CD4-positive, alpha-beta T cell treated with Interleukin-4 for 4 hours (primary cell): ENCODE results near the gene TOB1.

Experiments
- DNase-seq: peaks from one replicate; pipeline ENCODE4 v3.0.0-alpha.2; 2020

The TOB1 gene, protein sequence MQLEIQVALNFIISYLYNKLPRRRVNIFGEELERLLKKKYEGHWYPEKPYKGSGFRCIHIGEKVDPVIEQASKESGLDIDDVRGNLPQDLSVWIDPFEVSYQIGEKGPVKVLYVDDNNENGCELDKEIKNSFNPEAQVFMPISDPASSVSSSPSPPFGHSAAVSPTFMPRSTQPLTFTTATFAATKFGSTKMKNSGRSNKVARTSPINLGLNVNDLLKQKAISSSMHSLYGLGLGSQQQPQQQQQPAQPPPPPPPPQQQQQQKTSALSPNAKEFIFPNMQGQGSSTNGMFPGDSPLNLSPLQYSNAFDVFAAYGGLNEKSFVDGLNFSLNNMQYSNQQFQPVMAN

DNA sequence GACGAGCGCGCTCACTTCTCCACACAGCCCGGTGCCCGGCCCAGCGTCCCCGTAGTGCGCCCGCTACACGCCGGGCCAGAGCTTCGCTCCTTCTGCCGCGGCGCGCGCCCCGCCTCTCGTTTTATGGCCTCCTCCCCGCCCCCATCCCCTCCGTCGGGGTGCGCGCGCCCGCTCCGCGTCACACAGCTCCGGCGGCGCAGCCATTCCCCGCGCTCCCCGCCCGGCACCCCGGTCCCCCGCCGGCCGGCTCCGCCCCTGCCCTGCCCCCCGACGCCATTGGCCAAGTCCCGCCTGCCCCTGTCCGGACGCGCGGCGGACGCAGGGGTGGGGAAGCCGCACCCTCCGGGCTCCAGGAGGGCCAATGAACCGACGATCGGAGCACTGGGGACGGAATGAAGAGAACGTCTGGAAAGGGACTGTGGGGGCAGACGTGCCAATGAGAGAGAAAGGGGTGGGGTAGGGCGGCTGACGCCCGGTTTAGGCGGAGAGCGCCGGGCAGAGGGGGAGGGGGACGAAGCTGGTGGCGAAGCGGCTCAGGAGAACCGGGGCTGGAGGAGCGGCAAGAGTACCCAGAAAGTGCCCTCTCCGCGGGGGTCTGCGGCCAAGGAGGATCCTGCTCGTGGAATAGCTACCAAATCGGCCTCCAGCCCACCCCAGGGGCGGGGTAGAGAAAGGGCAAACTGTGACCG lies at the start of gene TOB1:
TSS of gene TOB1 (minus strand) at position 94 of the 689 bp plus-strand sequence. CDS start 2,337 bp downstream, outside the sequence.
- peak; percentile 97 for DNase-seq

DNA sequence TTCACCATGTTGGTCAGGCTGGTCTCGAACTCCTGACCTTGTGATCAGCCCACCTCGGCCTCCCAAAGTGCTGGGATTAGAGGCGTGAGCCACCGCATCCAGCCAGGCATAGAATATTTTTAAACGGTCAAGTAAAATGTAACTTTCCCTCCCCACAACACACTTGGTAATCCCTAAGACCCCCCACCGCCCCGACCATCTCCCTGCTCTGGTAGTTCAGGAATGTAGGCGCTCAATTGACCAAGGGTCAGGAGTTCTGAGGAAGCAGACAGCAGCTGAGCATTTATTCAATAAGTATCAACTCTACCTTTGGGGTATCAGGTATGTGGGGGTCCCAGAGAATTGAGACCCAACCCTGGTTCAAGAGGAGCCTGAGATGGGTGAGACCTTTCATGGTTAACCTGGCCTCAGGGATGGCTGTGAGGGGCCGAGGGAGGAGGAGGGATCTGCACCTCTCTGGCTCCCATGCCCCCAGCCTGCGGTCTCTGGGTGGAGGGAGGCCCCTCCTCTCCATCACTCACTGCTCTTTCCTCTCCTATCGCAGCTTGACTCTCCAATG lies 48.4 kb upstream of the TOB1 start:
- DNase-seq = no peak

DNA sequence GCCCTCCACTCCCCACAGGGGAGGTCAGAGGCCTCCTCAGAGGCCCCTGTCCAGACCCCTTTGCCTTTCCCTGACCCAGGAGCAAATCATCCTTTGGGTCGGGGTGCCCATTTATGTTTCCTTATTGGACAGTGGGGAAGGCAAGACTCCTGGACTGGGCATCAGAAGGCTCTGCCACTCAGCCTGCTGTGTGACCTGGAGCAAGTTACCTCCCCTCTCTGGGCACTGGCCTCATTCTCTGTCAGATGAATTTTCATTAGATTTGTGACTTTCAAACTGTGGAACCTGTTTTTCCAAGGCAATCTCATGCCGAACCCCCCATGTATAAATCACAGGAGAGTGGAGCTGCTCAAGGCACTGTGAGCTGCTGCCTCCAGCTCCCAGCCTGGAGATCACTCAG lies 47.0 kb upstream of the TOB1 start:
- no peak for DNase-seq

DNA sequence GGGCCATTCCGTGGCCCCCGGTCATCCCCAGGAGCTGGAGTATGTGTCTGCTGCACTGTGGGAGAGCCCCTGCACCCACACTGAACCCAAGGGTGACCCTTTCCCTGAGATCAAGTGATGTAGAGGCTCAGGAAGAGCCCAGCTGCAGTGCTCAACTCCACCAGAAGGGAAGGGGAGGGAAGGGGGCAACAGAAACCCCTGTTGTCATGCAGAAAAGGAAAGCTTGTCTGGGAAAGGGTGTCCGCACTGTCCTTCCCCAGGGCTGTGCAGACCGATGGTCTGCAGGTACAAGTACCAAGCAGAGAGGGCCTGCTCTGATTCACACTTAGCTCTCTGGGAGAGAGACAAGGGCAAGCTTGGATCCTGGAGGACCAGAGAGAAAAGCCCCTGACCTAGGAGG lies 45.7 kb upstream of the TOB1 start:
- no peak for DNase-seq

DNA sequence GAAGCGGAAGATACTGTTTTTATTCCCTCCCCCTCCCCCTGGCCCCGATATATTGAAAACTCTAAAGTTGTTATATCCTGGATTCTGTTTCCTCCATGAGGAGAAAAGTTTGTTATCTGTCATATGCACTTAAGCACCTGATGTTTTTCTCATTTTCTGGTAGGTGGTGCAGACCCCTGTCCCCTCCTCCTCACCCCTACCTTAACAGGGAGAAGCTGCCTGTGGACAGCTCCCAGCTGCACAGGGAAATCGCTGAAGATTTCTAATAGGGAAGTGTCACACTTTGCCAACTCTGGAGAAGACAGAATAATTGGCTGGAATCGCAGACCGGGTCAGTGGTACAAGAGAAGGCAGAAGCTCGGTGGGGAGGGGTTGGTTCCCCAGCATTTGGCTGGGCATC lies 45.3 kb upstream of the TOB1 start:
- no peak for DNase-seq

DNA sequence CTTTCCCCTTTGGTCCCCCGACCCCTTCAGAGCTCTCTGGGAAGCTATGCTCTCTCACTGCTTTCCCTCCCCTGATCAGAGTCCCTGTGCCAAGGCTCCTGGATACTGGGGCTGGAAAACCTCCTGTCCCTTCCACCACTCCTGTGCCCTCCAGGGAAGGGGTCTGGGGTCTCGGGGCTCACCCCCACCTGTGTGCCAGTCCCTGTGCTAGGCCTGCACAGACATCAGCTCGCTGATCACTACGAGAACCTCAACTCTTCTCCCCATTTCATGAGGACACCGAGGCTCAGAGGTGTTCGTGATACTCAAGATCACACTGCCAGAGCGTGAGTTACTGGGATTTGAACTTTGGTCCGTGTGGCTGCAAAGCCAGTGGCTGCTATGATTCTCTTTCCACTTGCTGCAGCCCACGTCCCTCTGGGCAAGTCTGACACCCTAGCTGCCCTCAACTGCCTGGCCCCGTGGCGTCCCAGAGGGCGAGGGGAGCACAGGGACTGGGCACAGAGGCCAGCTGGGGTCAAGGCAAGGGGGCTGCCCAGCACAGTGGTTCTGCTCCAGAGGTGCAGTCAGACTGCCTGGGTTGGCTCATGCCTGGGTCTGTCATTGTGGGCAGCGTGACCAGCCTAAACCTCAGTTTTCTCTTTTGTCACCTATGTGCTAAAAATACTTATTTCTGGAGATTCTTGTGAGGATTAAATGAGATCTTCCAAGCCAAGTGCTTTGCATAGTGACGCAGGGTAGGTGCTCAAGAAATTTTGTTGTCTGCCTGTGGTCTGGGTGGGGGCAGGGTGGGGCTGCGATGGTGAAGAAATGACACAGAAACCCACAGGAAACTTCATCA lies 43.8 kb upstream of the TOB1 start:
- DNase-seq = peak; percentile 91

DNA sequence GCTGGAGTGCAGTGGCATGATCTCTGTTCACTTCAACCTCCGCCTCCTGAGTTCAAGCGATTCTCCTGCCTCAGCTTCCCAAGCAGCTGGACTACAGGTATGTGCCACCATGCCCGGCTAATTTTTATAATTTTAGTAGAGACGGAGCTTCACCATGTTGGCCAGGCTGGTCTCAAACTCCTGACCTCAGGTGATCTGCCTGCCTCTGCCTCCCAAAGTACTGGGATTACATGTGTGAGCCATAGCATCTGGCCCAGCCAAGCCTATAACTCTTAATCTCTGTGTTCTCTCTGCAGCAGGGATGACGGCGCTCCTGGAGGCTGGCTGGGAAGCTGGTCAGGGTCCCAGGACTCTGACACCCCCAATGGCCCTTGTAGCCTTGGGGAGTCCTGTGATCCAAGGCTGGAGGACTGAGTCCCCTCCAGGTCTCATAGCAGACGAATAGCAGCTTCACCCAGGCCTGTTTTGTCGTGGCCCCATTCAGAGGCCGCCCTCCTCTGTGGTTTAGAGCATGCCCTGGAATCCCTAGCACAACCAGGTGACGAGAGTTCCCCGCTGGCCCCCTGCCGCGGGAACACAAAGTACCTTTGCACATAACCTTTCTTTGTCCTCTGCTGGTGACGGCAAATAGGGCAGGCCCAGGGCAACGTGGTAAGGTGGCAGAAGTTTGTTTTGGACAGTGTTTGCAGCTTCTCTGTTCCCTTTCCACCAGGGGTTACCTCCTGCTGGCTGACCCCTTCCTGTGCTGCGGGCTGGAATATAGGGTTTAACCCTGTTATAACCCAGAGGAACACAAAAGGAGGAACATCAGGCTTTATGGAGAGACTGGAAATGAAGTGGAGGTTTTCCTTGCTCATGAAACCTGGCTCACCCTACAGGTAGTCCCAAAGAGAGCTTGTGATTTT lies 43.0 kb upstream of the TOB1 start:
- DNase-seq = peak; percentile 38

DNA sequence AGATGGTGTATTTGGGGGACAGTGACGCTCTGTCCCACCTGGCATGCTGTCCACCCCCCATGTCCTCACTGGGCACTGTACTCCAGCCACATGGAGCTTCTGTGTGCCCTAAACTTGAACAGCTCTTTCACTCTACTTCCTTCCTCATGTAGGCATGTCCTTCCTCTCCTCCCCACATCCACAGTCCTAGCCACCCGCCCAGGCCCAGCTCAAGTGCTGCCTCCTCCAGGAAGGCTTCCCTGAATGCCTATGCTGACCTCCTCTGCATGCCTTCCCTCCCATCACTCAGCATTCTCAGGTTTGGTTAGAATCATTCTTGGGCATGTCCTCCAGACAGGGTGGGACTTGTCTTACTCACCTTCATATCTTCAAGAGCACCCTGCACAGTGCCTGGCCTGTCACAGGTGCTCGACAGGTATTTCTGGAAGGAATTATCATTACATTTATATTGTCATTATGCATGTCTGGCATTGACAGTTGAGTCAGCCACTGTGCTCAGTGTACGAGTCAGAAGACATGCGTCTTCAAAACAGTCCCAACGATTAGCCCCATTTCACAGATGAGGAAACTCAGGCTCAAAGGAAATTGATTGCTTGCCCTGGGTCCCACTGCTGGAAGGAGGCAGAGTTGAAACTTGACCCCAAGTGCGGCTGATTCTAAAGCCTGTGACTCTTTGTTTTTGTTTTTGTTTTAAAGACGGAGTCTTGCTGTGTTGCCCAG lies 42.1 kb upstream of the TOB1 start:
- DNase-seq = peak; percentile 28

DNA sequence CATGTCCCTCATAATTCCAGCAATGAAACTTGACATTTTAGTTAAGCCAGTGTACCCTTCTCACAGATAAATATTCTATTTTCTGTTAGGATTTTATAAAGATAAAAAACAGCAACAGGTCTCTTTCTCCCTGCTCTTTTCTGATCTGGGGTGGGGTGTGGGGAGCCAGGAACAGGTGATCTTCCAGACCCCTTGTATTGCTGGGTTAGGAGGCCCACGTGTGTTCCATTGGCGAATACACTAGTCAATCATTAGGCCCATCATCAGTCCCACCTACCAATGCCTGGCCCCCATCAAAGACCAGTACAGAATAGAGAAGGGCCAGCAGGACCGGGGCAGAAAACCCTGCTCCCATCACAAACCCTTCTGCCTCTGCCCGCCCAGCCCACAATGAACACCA lies 40.3 kb upstream of the TOB1 start:
- DNase-seq = no peak

DNA sequence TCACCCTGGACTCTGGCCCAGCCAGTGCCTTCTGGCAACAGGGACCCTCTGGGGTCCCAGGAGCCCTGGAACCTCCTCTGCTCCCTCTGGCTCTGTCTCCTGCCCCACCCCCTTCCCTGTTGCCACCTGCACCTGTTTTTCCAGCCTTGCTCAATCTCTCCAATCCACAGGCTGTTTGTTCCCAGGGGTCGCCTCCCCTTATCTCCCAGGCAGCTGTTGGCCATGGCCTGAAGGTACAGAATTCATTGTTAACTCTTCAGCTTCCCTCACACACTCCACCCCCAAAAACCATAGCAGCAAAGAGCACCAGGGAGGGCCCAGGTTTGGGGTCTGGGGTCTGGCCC lies 39.3 kb upstream of the TOB1 start:
- no peak for DNase-seq

DNA sequence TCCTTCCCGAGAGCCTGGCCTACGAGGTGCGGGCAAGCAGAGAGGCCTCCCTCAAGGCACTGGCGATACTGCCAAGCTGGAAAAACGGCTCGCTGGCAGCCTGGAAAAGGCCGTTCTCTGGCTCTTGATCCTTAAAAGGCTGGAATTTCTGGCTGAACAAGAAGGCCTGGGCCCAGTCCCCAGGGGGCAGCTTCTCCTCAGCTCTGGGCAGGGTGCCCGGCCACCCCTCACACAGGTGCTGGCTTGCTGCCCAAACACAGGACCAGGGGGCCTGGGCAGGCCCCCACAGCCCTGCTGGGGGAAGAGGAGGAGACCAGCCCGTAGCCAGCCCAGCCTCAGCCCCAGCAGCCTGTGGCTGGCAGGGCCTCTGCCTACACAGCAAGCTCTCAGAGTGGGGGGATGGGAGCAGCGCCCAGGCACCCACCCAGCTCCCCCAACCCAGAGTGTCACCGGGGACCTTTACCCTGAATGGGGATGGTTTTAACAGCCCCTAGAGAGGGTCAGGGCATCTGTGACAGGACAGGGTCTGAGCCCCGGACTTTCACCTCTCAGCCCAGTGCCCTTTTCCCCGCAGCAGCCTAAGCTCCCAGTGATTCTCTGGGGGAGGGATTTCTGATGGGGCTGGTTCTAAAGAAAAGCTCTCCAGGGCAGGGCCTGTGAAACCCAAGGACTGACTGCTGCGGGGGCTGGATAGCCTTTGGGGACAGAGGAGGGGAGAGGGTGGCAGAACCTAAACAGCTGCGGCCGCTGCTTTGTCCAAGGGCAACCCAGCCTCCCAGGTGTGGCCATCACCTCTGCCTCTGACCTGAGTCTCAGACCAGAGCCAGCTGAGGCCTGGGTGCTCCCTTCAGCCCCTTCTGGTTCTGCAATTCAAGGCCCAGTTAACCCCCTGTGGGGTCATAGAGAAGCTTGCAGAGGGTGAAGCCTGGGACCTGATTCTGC lies 38.6 kb upstream of the TOB1 start:
- DNase-seq = no peak

DNA sequence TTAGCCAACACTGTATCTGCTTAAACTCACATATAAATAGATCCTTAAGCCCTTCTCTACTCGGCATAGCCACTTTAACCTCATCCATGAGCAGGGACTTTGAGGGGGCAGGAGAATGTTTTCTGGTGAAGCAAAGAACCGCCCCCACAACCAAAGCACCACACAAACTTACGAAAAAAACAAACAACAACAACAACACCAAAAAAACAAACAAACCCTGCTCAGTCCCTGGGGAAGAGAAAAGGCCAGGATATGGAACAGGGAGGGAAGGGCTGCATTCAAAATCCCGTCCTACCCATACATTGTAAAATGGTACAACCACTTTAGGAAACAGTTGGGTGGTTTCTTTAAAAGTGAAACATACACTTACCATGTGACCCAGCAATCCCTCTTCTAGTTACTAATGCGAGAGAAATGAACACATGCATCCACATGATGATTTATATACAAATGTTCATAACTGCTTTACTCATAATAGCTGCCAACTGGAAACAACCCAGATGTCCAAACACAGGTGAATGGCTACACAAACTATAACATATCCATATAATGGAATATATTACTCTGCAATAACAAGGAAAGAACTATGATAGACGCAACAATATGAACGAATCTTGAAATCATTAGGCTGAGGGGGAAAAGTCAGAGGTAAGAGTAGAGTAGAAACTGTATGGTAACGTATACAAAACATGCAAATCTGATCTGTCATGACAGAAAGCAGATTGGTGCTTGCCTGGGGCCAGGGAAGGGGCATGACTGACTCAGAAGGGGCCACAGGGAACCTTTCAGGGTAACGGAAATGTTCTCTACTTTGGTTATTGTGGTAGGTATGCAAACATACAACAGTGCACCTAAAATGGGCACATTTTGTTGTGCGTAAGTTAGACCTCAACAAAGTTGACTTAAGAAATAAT lies 37.7 kb upstream of the TOB1 start:
- DNase-seq = peak; percentile 73

DNA sequence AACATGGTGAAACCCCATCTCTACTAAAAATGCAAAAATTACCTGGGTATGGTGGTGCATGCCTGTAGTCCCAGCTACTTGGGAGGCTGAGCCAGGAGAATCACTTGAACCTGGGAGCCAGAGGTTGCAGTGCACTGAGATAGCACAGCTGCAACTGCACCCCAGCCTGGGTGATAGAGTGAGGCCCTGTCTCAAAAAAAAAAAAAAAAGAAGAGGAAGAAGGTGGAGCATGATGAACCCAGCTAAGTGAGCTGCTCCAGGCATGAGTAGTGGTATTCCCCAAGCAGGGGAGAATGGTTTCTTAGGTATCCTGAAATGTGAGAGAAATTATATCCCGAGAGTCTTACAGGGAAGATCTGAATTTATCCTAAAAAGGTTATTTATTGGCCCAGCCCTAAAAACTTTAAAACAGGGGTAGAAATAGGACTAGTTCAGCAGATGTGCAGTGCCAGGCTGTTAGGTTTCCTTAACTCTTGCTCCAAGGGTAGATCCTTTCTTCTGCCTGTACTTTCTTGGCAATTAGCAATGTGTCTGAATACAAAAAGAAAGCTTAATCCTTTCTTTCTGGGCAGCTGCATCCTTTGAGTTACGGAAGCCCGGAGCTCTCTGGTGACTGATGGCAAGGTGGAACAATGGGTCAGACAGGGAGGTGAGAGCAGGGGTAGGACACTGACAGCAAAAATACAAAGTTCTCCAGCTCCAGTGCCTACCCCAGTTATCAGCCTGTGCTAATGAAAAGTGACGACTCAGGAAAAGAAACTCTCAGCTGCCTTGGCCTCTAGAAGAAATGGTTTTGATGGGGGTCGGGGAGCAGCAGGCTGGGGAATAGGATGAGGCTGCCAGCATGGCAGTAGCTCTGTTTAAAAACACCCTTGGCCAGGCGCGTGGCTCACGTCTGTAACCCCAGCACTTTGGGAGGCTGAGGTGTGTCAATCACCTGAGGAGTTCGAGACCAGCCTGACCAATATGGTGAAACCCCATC lies 36.5 kb upstream of the TOB1 start:
- DNase-seq = no peak

DNA sequence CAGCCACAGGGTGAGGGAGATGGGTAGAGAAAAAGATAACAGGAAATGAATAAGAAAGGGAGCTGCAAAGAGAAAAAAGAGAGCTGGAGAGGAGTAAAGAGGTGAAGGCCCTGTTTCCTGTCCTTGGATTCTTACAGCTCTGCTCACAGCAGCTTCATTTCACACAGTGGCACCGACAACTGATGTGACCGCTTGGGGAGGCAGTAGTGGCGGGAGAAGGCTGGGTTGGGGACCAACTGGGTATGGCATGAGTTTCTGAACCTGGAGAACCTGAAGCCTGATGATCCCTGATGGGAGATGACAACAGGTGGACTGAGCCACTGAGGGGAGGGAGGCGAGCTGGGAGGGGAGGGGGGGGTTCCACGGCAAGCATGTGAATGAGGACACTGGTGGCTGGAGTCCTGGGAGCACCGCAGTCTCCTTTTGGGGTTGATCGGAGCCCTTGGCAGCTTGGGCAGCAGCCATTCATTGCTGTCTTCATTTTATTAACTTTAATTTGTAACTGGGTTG lies 34.3 kb upstream of the TOB1 start:
- no peak for DNase-seq

DNA sequence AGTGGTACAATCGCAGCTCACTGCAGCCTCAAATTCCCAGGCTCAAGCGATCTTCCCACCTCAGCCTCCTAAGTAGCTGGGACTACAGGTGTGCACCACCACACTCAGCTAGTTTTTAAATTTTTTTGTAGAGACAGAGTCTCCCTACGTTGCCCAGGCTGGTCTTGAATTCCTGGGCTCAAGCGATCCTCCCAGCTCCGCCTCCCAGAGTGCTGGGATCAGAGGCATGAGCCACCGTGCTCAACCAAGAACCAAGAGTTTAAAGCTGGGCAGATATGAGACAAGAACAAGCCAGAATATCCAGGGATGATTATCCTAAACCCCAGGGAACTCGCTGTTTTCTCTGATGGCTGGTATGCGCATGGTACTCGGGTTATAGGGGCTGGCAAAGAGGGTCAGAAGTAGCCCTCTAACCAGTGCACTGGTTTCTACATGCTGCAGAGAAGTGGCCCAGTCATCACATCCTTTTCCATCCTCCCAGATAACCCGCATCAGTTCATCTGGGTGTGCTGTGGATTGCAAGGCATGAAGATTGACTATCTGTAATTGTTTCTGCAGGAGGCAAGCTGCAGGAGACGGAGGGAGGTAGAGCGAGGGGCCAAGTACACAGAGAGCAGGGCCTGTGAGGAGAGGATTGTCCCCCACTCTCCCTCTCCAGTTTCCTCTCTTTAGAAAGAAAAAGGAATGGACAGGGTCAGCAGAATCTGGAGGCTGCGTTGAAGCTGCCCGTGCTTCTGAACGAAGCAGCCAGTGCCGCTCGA lies 33.6 kb upstream of the TOB1 start:
- no peak for DNase-seq

DNA sequence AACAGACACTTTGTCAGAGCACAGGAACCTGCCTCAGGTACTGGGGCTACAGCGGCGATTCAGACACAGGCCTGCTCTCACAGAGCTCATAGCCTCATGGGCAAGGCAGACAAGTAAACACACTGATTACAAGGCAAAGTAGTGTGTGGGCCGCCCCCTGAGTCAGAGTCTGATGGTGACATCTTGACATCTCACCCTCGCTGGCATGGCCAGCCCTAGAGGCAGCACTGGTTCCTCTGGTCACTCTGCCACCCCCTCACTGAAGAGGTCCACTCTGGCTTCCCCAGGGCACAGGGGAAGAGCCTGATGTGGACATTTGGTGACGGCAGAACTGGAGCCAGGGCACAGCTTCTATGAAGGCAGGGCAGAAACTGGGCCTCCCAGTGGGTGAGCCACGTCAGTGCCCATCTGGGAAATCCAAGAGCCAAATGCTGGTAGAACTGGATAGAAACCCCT lies 32.9 kb upstream of the TOB1 start:
- DNase-seq = no peak
